Measurements from ENCODE around the gene DICER1. TPM values are rescaled to one million over a fixed set of nuclear protein-coding genes. Genes with fewer than 3 reads are reported as not detected.
A peak's percentile ranks its signal among the peaks of the same experiment; 100 is the strongest.

The DICER1 gene
- total RNA-seq, 2 donors from 2014 or later = 49.3 to 53.7 TPM

- no peaks in the 10 kb centered on the region for H3K27me3 ChIP-seq
- TF ChIP-seq CTCF (IDR thresholded peaks at IDR 0.05) = no peak
- no peak overlapping the region for H3K4me3 ChIP-seq
- peak; percentile 73 for DNase-seq
- H3K27ac ChIP-seq = peak overlapping the region; percentile 76
- no peaks in the 10 kb centered on the region for H3K9me3 ChIP-seq
- intact Hi-C loops (cut with DNase I) = no loop called here
- H3K4me1 ChIP-seq = peaks cover 11% of the 10 kb centered on the region
- H3K9ac ChIP-seq (ENCODE audit: low read depth in 2 of 2, low read length in 2 of 2) = peak overlapping the region in 1 of 2 donors; percentile 59
- H3K36me3 ChIP-seq = no peaks in the 10 kb centered on the region
Measured at GRCh38 chr14:95146079-95146771, 11.1 kb downstream of the DICER1 start.

GRCh38 chr14:95144849-95145248, 12.5 kb downstream of the DICER1 start:
- DNase-seq = no peak
- TF ChIP-seq CTCF (IDR thresholded peaks at IDR 0.05) = no peak
- Histone ChIP-seq H3K27me3 (no peaks in the 10 kb centered on the region), H3K4me1 (peaks cover 11% of the 10 kb centered on the region), H3K36me3 (no peaks in the 10 kb centered on the region), H3K27ac (peak overlapping the region; percentile 76), H3K9me3 (no peaks in the 10 kb centered on the region), H3K9ac (ENCODE audit: low read depth in 2 of 2, low read length in 2 of 2) (no peak overlapping the region), H3K4me3 (no peak overlapping the region)
- intact Hi-C loops (cut with DNase I) = no loop called here

DNA sequence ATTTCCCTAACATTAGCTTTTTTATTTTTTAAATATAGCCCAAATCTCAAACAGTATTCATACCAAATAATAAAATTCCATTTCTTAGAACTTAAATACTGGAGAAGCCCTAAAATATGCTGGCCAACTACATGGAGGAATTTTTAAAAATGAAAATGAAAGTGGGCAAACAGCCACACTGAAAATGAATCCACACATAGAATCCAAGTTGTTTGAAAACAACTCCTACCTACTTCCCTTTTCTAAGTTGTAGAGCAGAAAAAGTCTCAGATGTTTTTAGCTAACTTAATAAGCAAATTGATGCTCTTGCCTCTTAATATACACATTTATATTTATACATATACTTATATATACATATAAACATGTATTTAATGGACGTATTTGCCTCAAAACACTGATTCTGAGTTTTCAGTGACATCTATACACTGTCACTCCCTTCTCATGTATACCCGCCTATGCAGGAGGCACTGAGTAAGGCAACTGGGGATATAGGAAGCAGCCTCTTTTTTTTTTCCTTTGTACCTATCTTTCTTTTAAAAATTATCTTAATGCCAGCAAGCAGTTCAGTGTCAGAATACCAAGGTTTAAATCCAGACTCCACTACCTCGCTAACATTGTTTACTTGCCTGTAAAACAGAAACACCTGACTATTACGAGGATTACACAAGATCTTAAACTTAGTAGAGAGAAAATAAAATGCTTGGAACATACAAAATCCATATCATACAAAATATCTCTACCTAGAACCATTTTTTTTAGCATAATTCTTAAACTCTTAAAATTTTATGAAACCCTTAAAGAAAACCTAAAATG, 13.3 kb downstream of the DICER1 start:
- H3K4me1 ChIP-seq = peaks cover 11% of the 10 kb centered on the region
- TF ChIP-seq CTCF (IDR thresholded peaks at IDR 0.05) = no peak

GRCh38 chr14:95142208-95142607, 15.1 kb downstream of the DICER1 start:
- peaks cover 11% of the 10 kb centered on the region for H3K4me1 ChIP-seq
- intact Hi-C loops (cut with DNase I) = no loop called here
- no peaks in the 10 kb centered on the region for H3K27me3 ChIP-seq
- H3K9ac ChIP-seq (ENCODE audit: low read depth in 2 of 2, low read length in 2 of 2) = no peak overlapping the region
- TF ChIP-seq CTCF (IDR thresholded peaks at IDR 0.05) = no peak
- H3K9me3 ChIP-seq = no peaks in the 10 kb centered on the region
- no peak for DNase-seq
- H3K36me3 ChIP-seq = no peaks in the 10 kb centered on the region
- no peak overlapping the region for H3K4me3 ChIP-seq
- H3K27ac ChIP-seq = no peak overlapping the region

More for the DNA sequence above, 13.3 kb downstream of the DICER1 start:
- no peak for DNase-seq
- Histone ChIP-seq H3K9me3 (no peaks in the 10 kb centered on the region), H3K4me3 (no peak overlapping the region), H3K27ac (peak overlapping the region; percentile 76), H3K36me3 (no peaks in the 10 kb centered on the region), H3K9ac (ENCODE audit: low read depth in 2 of 2, low read length in 2 of 2) (no peak overlapping the region), H3K27me3 (no peaks in the 10 kb centered on the region)
- intact Hi-C loops (cut with DNase I) = no loop called here

GRCh38 chr14:95141684-95142083, 15.6 kb downstream of the DICER1 start:
- H3K4me1 ChIP-seq = peaks cover 6% of the 10 kb centered on the region
- no peak overlapping the region for H3K27ac ChIP-seq
- H3K9me3 ChIP-seq = no peaks in the 10 kb centered on the region
- no peak for DNase-seq
- no peak overlapping the region for H3K9ac ChIP-seq (ENCODE audit: low read depth in 2 of 2, low read length in 2 of 2)
- no peak overlapping the region for H3K4me3 ChIP-seq
- no peak for TF ChIP-seq CTCF (IDR thresholded peaks at IDR 0.05)
- no peaks in the 10 kb centered on the region for H3K36me3 ChIP-seq
- intact Hi-C loops (cut with DNase I) = no loop called here
- H3K27me3 ChIP-seq = no peaks in the 10 kb centered on the region

Measured in colonic mucosa (tissue), 4 donors.